PC-3 (cell line): ENCODE measurements around the gene ADGRE1. TPM values are rescaled to one million over a fixed set of nuclear protein-coding genes. Genes with fewer than 3 reads are reported as not detected.

Source experiments
- ATAC-seq: fragments of 200-7000 bp; cut with Tn5 transposase; 2 replicates; pipeline ENCODE4 v1.9.1; 2020; ENCODE audit warnings: mild to moderate bottlenecking, moderate library complexity
- BruUV-seq: library from RNA; stranded (reverse); fragments of 400-500 nt; replicated peaks from 2 replicates; lab custom pipeline; 2021; lab: Mats Ljungman, UMichigan
- CTCF ChIA-PET: fragments of 300-600 bp; sonication (Branson Sonifier 250); formaldehyde crosslinking; loops from one replicate; lab custom pipeline; 2022; ENCODE audit warnings: antibody characterized with exemption; lab: Charles Lee
- POLR2A ChIA-PET: fragments of 300-600 bp; sonication (Branson Sonifier 250); formaldehyde crosslinking; loops from one replicate; lab custom pipeline; 2022; ENCODE audit warnings: antibody characterized with exemption; ENCODE audit not compliant: unreplicated experiment; lab: Charles Lee
- DNase-seq: peaks from one replicate; pipeline ENCODE4 v3.0.0-alpha.2; 2015
- H2AFZ ChIP-seq: fragments of 300-600 bp; sonication (generic); 2 replicates; pipeline ENCODE4 v1.6.0; 2016; ENCODE audit warnings: antibody characterized with exemption, low read length
- H3F3A ChIP-seq: fragments of 300-600 bp; sonication (generic); one replicate; pipeline ENCODE4 v1.6.0; 2017; ENCODE audit warnings: antibody characterized with exemption, low read length, control low read depth, mild to moderate bottlenecking; ENCODE audit not compliant: unreplicated experiment
- H3K27ac ChIP-seq: fragments of 300-600 bp; sonication (generic); 2 replicates; pipeline ENCODE4 v1.5.1; 2016; ENCODE audit warnings: mild to moderate bottlenecking, low read length
- H3K27me3 ChIP-seq: fragments of 300-600 bp; sonication (generic); 2 replicates; pipeline ENCODE4 v1.6.1; 2016; ENCODE audit warnings: low read length, mixed read lengths
- H3K36me3 ChIP-seq: fragments of 300-600 bp; sonication (generic); 2 replicates; pipeline ENCODE4 v1.6.1; 2016; ENCODE audit warnings: low read depth, mixed run types, low read length, mixed read lengths
- H3K4me1 ChIP-seq: fragments of 300-600 bp; sonication (generic); 2 replicates; pipeline ENCODE4 v1.5.1; 2016; ENCODE audit warnings: low read length; ENCODE audit not compliant: insufficient read depth
- H3K4me2 ChIP-seq: fragments of 300-600 bp; sonication (generic); 2 replicates; pipeline ENCODE4 v1.6.0; 2016; ENCODE audit warnings: low read length
- H3K4me3 ChIP-seq: fragments of 300-600 bp; sonication (generic); 2 replicates; pipeline ENCODE4 v1.5.1; 2016; ENCODE audit warnings: mild to moderate bottlenecking, low read length, mixed read lengths
- H3K79me2 ChIP-seq: fragments of 300-600 bp; sonication (generic); 2 replicates; pipeline ENCODE4 v1.6.1; 2017; ENCODE audit warnings: low read length, mixed read lengths
- H3K9ac ChIP-seq: fragments of 300-600 bp; sonication (generic); 2 replicates; pipeline ENCODE4 v1.6.0; 2016; ENCODE audit warnings: mild to moderate bottlenecking, low read length
- H3K9me2 ChIP-seq: fragments of 300-600 bp; sonication (generic); replicated peaks from 2 replicates; pipeline ENCODE4 v1.6.1; 2016; ENCODE audit warnings: mixed run types, low read length, mixed read lengths
- H3K9me3 ChIP-seq: fragments of 300-600 bp; sonication (generic); 2 replicates; pipeline ENCODE4 v1.6.1; 2016; ENCODE audit warnings: low read length, mixed read lengths
- H4K20me1 ChIP-seq: fragments of 300-600 bp; sonication (generic); 2 replicates; pipeline ENCODE4 v1.6.1; 2016; ENCODE audit warnings: low read length, mixed read lengths
- EZH2 ChIP-seq: fragments of 300-600 bp; sonication (generic); IDR thresholded peaks from one replicate; pipeline ENCODE4 v1.6.1; 2017; ENCODE audit warnings: antibody characterized with exemption, mild to moderate bottlenecking, low read length; ENCODE audit not compliant: unreplicated experiment
- EZH2phosphoT487 ChIP-seq: fragments of 300-600 bp; sonication (generic); IDR thresholded peaks from 2 replicates; pipeline ENCODE4 v1.6.1; 2018; ENCODE audit warnings: mild to moderate bottlenecking, antibody characterized with exemption, low read length, borderline replicate concordance
- intact Hi-C: fragments of 100-400 bp; cut with micrococcal nuclease; formaldehyde crosslinking; loops from 2 replicates; pipeline ENCODE4 v1.9.0; 2023
- total RNA-seq: library from RNA; depleted of rRNA; stranded (reverse); fragments of >200 nt; gene quantifications from 2 replicates; pipeline ENCODE4 v1.2.3, GENCODE V29; 2014
- TF ChIP-seq, protein P1 (sequence below): fragments of 300-600 bp; sonication (generic); conservative IDR thresholded peaks from 2 replicates; pipeline ENCODE4 v1.5.1; 2017; ENCODE audit warnings: antibody characterized with exemption, low read depth, mild to moderate bottlenecking, low read length

The ADGRE1 gene
- total RNA-seq, 1 experiment from 2014 or later, result not detected

DNA sequence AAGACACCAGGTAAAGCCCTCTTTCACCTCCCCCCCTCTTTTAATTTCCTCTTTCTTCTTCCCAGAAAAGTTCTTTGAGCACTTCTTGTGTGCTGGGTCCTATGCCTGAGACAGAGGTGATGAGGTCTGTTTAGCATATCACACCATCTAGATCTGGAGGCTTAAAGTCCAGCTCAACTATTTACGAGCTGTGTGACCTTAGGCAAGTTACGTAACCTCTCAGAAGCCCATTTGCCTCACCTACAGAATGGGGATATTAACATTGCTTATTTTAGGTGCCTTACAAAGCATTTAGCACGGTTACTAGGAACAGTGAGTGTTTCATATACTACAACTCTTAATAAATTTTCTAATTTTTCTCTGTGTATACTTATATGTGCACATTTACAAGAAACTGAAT is 47.7 kb downstream of the ADGRE1 start:
- no peaks in the 10 kb centered on the region for H3F3A ChIP-seq
- BruUV-seq, result no TSS peak
- DNase-seq (no peak), ATAC-seq (no peak)
- no peaks in the 10 kb centered on the region for H3K36me3 ChIP-seq
- H3K9me3 ChIP-seq, result peaks cover 12% of the 10 kb centered on the region
- TF ChIP-seq, protein P1, sequence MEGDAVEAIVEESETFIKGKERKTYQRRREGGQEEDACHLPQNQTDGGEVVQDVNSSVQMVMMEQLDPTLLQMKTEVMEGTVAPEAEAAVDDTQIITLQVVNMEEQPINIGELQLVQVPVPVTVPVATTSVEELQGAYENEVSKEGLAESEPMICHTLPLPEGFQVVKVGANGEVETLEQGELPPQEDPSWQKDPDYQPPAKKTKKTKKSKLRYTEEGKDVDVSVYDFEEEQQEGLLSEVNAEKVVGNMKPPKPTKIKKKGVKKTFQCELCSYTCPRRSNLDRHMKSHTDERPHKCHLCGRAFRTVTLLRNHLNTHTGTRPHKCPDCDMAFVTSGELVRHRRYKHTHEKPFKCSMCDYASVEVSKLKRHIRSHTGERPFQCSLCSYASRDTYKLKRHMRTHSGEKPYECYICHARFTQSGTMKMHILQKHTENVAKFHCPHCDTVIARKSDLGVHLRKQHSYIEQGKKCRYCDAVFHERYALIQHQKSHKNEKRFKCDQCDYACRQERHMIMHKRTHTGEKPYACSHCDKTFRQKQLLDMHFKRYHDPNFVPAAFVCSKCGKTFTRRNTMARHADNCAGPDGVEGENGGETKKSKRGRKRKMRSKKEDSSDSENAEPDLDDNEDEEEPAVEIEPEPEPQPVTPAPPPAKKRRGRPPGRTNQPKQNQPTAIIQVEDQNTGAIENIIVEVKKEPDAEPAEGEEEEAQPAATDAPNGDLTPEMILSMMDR, result no peak
- TF ChIP-seq EZH2phosphoT487 (no peak), EZH2 (no peak)
- POLR2A ChIA-PET, result no interaction called here
- H4K20me1 ChIP-seq, result no peaks in the 10 kb centered on the region
- H2AFZ ChIP-seq, result no peak overlapping the region
- CTCF ChIA-PET, result no interaction called here
- intact Hi-C loops, result no loop called here
- H3K27ac ChIP-seq, result no peak overlapping the region
- H3K9me2 ChIP-seq, result no peaks in the 10 kb centered on the region
- H3K9ac ChIP-seq, result no peak overlapping the region
- no peak overlapping the region for H3K4me2 ChIP-seq
- H3K27me3 ChIP-seq, result peaks cover 16% of the 10 kb centered on the region
- no peaks in the 10 kb centered on the region for H3K4me1 ChIP-seq
- no peak overlapping the region for H3K4me3 ChIP-seq
- H3K79me2 ChIP-seq, result no peaks in the 10 kb centered on the region

DNA sequence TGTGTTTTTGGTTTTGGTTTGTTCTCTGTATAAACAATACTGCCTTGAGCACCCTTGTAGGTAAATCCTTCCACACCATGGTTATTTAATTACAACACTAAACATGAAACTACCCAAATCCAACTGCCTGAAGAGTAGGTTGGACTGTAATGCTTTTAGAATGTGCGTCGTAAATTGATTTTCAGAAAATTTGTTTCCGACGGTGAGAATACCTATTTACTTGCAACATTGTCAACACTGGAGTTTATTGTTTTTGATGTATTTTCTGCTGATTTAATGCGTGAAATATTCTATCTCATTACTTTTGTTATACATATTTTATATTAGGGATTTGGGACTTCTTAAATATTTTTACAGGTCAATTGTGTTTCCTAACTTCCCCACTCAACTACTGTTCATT is 48.2 kb downstream of the ADGRE1 start:
- TF ChIP-seq EZH2phosphoT487, result no peak
- Histone ChIP-seq H3K9me2 (no peaks in the 10 kb centered on the region), H3K9ac (no peak overlapping the region), H3K27ac (no peak overlapping the region), H3K36me3 (no peaks in the 10 kb centered on the region), H3K4me2 (no peak overlapping the region), H4K20me1 (no peaks in the 10 kb centered on the region), H3K9me3 (peaks cover 9% of the 10 kb centered on the region), H3K4me1 (no peaks in the 10 kb centered on the region), H3K4me3 (no peak overlapping the region), H3K27me3 (peaks cover 22% of the 10 kb centered on the region), H2AFZ (no peak overlapping the region), H3K79me2 (no peaks in the 10 kb centered on the region), H3F3A (no peaks in the 10 kb centered on the region)
- intact Hi-C loops, result no loop called here
- no peak for ATAC-seq
- ChIA-PET CTCF (no interaction called here), POLR2A (no interaction called here)
- no TSS peak for BruUV-seq
- DNase-seq, result no peak

GRCh38 chr19:6945733-6946132 is 58.4 kb downstream of the ADGRE1 start:
- Histone ChIP-seq H3K4me1 (no peaks in the 10 kb centered on the region), H3K4me2 (no peak overlapping the region), H3K36me3 (no peaks in the 10 kb centered on the region), H3K27ac (no peak overlapping the region), H3K27me3 (peaks cover 30% of the 10 kb centered on the region), H3K4me3 (no peak overlapping the region), H3K79me2 (no peaks in the 10 kb centered on the region), H3F3A (no peaks in the 10 kb centered on the region), H3K9ac (no peak overlapping the region), H2AFZ (no peak overlapping the region), H4K20me1 (no peaks in the 10 kb centered on the region), H3K9me3 (no peaks in the 10 kb centered on the region), H3K9me2 (no peaks in the 10 kb centered on the region)
- ATAC-seq (no peak), DNase-seq (no peak)
- no TSS peak for BruUV-seq
- intact Hi-C loops, result no loop called here
- TF ChIP-seq, protein P1, result no peak
- POLR2A ChIA-PET, result no interaction called here
- CTCF ChIA-PET, result no interaction called here
